Esophagus squamous epithelium (tissue), 4 donors: Measurements from ENCODE around the gene HMGCS1.

Source experiments
- POLR2A ChIP-seq, 4 donors: fragments of 450-650 bp; IDR thresholded peaks; one replicate each; pipeline ENCODE4 v1.6.1; 2017; ENCODE audit warnings: antibody characterized with exemption in 4 of 4, mild to moderate bottlenecking in 4 of 4, moderate library complexity in 3 of 4
- TF ChIP-seq, protein P1 (sequence below), 6 experiments: fragments of 450-650 bp in 4 of 6; fragments of 200-600 bp in 2 of 6; sonication (generic) in 2 of 6; IDR thresholded peaks; one replicate each; pipeline ENCODE4 v1.5.1; 2016 to 2019; ENCODE audit warnings: antibody characterized with exemption in 6 of 6, mild to moderate bottlenecking in 4 of 6, moderate library complexity in 4 of 6

DNA sequence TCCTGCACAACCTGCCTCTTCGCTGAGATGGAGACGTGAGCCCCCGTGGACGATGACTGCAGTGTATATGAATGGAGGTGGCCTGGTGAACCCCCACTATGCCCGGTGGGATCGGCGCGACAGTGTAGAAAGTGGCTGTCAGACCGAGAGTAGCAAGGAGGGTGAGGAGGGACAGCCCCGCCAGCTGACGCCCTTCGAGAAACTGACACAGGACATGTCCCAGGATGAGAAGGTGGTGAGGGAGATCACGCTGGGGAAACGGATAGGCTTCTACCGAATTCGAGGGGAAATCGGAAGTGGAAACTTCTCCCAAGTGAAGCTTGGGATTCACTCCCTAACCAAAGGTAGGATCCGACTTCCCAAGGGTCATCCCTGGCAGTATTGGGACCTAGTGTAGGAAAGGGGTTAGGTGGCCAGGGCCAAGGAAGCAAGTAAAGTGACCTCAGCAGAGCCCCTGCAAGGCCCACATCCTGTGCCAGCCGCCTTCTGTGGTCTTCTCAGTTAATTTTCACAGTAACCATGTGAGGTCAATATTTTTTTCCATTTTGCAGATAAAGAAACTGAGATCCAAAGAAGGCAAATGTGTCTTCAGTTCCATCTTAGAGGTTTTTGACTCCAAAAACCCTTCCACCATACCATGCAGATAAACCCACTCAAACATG, 67.4 kb downstream of the HMGCS1 start:
- TF ChIP-seq, protein P1, sequence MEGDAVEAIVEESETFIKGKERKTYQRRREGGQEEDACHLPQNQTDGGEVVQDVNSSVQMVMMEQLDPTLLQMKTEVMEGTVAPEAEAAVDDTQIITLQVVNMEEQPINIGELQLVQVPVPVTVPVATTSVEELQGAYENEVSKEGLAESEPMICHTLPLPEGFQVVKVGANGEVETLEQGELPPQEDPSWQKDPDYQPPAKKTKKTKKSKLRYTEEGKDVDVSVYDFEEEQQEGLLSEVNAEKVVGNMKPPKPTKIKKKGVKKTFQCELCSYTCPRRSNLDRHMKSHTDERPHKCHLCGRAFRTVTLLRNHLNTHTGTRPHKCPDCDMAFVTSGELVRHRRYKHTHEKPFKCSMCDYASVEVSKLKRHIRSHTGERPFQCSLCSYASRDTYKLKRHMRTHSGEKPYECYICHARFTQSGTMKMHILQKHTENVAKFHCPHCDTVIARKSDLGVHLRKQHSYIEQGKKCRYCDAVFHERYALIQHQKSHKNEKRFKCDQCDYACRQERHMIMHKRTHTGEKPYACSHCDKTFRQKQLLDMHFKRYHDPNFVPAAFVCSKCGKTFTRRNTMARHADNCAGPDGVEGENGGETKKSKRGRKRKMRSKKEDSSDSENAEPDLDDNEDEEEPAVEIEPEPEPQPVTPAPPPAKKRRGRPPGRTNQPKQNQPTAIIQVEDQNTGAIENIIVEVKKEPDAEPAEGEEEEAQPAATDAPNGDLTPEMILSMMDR (IDR thresholded peaks at IDR 0.05), result no peak
- no peak for TF ChIP-seq POLR2A (IDR thresholded peaks at IDR 0.05)
